ENCODE results near the gene UBE2G2. TPM values are rescaled to one million over a fixed set of nuclear protein-coding genes. Genes with fewer than 3 reads are reported as not detected.

The UBE2G2 gene
- total and polyA plus RNA-seq, 4 donors = 27.4 to 83.5 (median 40.9) TPM

DNA sequence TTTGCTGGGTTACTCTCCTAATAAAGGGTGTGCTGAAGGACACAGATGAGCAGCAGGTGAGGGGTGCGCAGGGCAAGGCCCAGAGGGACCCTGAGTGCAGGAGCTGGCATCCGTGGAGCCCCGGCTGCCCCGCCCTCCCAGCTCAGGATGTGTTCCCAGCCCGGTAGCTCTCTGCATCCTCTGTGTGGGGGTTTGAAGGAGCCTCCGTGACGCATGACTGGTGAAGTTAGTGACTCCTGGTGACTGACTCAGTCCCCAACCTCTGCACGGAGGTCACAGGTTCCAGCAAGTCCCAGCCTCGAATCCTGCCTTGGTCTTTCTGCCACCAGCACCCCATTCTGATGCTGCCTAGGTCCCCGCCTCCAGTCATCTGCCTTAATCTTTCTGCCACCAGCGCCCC lies 68.7 kb downstream of the UBE2G2 start:
- Histone ChIP-seq H3K9me3 (ENCODE audit: control insufficient read depth in 4 of 4, low read length in 3 of 4) (peaks cover 0 to 3% (median 0%) of the 10 kb centered on the region in 4 donors), H3K4me3 (ENCODE audit: low read depth in 1 of 3, low read length in 3 of 3) (no peak overlapping the region), H3K36me3 (ENCODE audit: control insufficient read depth in 4 of 4, insufficient read depth in 3 of 4, low read depth in 1 of 4, low read length in 3 of 4) (no peaks in the 10 kb centered on the region), H3K27me3 (ENCODE audit: control insufficient read depth in 4 of 4, insufficient read depth in 4 of 4, low read length in 3 of 4) (no peaks in the 10 kb centered on the region), H3K4me1 (ENCODE audit: control insufficient read depth in 4 of 4, insufficient read depth in 4 of 4, low read length in 3 of 4) (no peaks in the 10 kb centered on the region), H3K27ac (ENCODE audit: low read depth in 1 of 2, low read length in 2 of 2) (no peak overlapping the region), H3K9ac (ENCODE audit: low read depth in 1 of 2, low read length in 2 of 2) (no peak overlapping the region)
- WGBS = 89% methylated on average over 11 of the region's 11 CpGs
- no peak for DNase-seq (ENCODE audit: low spot score)
- TF ChIP-seq SP1 (IDR thresholded peaks at IDR 0.05) = no peak
- no peak for TF ChIP-seq JUND (IDR thresholded peaks at IDR 0.05)
- TF ChIP-seq, protein P1, sequence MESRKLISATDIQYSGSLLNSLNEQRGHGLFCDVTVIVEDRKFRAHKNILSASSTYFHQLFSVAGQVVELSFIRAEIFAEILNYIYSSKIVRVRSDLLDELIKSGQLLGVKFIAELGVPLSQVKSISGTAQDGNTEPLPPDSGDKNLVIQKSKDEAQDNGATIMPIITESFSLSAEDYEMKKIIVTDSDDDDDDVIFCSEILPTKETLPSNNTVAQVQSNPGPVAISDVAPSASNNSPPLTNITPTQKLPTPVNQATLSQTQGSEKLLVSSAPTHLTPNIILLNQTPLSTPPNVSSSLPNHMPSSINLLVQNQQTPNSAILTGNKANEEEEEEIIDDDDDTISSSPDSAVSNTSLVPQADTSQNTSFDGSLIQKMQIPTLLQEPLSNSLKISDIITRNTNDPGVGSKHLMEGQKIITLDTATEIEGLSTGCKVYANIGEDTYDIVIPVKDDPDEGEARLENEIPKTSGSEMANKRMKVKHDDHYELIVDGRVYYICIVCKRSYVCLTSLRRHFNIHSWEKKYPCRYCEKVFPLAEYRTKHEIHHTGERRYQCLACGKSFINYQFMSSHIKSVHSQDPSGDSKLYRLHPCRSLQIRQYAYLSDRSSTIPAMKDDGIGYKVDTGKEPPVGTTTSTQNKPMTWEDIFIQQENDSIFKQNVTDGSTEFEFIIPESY (IDR thresholded peaks at IDR 0.05) = no peak
- no peak for TF ChIP-seq FOXA1 (IDR thresholded peaks at IDR 0.05)
- TF ChIP-seq, protein P2, sequence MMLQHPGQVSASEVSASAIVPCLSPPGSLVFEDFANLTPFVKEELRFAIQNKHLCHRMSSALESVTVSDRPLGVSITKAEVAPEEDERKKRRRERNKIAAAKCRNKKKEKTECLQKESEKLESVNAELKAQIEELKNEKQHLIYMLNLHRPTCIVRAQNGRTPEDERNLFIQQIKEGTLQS (IDR thresholded peaks at IDR 0.05) = no peak
- TF ChIP-seq GABPA (IDR thresholded peaks at IDR 0.05 in 1 of 2, conservative IDR thresholded peaks at IDR 0.05 in 1 of 2) = no peak
- TF ChIP-seq RXRA (IDR thresholded peaks at IDR 0.05) = no peak
- TF ChIP-seq, protein P3, sequence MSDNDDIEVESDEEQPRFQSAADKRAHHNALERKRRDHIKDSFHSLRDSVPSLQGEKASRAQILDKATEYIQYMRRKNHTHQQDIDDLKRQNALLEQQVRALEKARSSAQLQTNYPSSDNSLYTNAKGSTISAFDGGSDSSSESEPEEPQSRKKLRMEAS (IDR thresholded peaks at IDR 0.05) = no peak
- no peak for TF ChIP-seq FOXA2 (IDR thresholded peaks at IDR 0.05)
- TF ChIP-seq RAD21 (IDR thresholded peaks at IDR 0.05) = no peak
- no peak for TF ChIP-seq EGR1 (IDR thresholded peaks at IDR 0.05; ENCODE audit: low read depth in 2 of 2)
- TF ChIP-seq YY1 (IDR thresholded peaks at IDR 0.05) = no peak
- TF ChIP-seq, protein P4, sequence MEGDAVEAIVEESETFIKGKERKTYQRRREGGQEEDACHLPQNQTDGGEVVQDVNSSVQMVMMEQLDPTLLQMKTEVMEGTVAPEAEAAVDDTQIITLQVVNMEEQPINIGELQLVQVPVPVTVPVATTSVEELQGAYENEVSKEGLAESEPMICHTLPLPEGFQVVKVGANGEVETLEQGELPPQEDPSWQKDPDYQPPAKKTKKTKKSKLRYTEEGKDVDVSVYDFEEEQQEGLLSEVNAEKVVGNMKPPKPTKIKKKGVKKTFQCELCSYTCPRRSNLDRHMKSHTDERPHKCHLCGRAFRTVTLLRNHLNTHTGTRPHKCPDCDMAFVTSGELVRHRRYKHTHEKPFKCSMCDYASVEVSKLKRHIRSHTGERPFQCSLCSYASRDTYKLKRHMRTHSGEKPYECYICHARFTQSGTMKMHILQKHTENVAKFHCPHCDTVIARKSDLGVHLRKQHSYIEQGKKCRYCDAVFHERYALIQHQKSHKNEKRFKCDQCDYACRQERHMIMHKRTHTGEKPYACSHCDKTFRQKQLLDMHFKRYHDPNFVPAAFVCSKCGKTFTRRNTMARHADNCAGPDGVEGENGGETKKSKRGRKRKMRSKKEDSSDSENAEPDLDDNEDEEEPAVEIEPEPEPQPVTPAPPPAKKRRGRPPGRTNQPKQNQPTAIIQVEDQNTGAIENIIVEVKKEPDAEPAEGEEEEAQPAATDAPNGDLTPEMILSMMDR (IDR thresholded peaks at IDR 0.05; ENCODE audit: low read depth, low read length, missing input control) = no peak
- no peak for TF ChIP-seq NR2F2 (IDR thresholded peaks at IDR 0.05)
- TF ChIP-seq TAF1 (conservative IDR thresholded peaks at IDR 0.05) = no peak
- no peak for TF ChIP-seq HNF4G (IDR thresholded peaks at IDR 0.05)
- TF ChIP-seq, protein P5, sequence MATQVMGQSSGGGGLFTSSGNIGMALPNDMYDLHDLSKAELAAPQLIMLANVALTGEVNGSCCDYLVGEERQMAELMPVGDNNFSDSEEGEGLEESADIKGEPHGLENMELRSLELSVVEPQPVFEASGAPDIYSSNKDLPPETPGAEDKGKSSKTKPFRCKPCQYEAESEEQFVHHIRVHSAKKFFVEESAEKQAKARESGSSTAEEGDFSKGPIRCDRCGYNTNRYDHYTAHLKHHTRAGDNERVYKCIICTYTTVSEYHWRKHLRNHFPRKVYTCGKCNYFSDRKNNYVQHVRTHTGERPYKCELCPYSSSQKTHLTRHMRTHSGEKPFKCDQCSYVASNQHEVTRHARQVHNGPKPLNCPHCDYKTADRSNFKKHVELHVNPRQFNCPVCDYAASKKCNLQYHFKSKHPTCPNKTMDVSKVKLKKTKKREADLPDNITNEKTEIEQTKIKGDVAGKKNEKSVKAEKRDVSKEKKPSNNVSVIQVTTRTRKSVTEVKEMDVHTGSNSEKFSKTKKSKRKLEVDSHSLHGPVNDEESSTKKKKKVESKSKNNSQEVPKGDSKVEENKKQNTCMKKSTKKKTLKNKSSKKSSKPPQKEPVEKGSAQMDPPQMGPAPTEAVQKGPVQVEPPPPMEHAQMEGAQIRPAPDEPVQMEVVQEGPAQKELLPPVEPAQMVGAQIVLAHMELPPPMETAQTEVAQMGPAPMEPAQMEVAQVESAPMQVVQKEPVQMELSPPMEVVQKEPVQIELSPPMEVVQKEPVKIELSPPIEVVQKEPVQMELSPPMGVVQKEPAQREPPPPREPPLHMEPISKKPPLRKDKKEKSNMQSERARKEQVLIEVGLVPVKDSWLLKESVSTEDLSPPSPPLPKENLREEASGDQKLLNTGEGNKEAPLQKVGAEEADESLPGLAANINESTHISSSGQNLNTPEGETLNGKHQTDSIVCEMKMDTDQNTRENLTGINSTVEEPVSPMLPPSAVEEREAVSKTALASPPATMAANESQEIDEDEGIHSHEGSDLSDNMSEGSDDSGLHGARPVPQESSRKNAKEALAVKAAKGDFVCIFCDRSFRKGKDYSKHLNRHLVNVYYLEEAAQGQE (IDR thresholded peaks at IDR 0.05) = no peak
- TF ChIP-seq HNF4A (conservative IDR thresholded peaks at IDR 0.05) = no peak
